Activated CD4-positive, CD25-positive, alpha-beta regulatory T cell treated with anti-CD3 and anti-CD28 coated beads, Interleukin-2, amount 50 U/mL, for 24 hours (primary cell): Measurements from ENCODE around the gene ABCA4.

ENCODE experiments used
- ATAC-seq, 2 donors: fragments of 150-1000 bp; cut with Tn5 transposase; one replicate each; pipeline ENCODE4 v1.10.0; 2021; ENCODE audit warnings: mild to moderate bottlenecking in 1 of 2, moderate library complexity in 1 of 2

ABCA4 gene

DNA sequence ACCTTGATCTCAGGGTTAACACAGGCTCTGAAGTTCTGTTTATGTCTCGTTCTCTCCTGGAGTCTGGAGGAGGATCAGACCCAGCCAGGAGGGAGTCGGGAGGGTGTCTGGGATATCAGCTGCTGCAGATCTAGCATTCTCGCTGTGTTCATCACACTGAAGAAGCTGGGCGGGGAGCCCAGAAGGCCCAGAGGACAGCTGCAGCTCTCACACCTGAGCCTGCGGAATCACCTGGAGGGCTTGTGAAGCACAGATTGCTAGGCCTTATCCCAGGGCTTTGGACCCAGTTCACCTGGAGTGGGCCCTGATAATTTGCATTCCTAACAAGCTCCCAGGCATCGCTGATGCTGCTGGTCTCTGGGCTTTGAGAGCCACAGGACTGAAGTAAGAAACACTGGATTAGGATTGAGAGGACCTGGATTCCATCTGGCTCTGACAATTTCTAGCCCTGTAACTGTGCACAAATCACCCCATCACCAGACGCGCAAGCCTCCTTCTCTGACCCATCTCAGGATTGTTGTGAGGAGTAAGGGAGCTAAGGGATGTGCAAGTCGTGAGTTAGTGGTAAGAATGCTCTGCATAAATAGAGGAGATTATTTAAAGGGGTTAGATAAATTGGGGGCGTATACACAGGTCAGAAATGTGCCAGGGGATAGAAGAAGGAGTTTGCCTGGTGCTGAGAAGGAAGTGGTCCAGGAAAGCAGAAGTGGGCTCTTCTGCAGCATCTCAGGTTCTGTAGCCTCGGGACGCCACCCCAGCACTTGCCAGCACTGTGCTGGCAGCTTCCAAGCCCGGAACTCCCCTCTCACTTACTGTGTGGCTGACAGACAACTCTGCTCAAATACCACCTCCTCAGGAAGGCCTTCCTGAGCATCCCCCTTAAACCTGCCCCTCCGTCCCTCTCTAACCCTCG lies 19.1 kb downstream of the ABCA4 start:
- ATAC-seq: no peak

DNA sequence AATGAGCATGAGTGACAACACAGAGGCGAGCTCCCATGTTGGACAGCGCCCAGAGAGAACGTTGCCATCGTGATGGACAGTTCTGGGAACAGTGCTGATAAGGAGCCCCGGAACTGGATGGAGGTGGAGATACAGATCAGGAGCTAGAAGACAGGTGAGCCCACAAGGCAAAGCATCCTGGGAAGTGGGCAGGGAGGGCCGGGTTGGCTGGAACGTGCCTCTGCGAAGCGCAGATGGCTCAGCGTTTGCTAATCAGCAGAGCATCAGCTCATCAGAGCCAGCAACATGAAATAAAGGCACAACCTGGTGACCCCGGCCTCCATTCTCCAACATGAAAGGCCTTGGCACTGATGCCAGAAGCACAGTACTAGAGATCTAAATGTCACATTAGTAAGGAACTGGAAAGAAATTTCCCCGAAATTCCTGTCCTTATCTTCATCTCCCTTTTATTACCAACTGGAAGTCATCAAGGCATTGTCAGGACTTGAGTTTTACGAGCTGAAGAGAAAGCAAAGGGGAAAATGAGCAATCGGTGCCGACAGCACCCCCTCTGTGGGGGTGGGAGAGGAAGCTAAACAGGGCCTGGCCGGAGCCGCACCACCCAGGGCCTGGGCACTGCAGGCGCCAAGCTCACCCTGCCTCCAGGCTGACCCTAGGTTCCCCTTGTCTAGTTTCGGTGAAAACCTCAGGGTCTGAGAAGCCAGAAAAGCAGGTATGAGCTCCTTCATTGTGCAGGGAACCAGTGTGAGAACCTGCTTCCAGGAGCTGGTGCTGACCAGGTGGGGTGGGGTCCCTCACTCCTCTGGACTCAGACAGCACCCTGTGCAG lies 19.9 kb downstream of the ABCA4 start:
- ATAC-seq: no peak

DNA sequence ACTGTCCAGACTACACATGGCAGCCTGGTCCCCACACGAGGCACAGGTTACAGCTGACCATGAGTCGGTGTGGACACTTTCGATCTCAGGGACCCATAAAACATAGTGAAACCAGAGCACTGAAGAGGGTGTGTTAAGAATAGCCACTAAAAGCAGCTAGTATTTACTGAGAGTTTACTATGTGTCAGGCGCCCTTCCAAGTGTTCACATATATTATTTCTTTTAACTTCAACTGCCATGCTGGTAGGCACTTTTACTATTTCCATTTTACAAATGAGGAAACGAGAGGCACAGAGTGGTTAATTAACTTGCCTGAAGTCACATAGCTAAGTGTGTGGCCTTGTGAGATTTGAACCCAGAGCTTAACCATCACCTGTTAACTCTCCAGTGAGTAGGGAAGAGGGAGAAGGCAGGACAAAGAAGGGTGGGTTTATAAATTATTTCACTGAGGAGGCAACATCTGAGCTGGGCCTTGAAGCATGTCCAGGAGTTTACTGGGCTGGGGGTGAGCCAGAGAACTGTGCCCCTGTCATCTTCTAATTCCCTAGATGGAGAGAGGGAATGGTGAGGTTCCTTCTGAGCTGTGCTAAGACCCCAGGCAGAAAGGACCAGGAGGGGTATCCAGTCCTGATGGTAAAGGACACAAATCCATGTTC lies 20.7 kb downstream of the ABCA4 start:
- no peak for ATAC-seq

DNA sequence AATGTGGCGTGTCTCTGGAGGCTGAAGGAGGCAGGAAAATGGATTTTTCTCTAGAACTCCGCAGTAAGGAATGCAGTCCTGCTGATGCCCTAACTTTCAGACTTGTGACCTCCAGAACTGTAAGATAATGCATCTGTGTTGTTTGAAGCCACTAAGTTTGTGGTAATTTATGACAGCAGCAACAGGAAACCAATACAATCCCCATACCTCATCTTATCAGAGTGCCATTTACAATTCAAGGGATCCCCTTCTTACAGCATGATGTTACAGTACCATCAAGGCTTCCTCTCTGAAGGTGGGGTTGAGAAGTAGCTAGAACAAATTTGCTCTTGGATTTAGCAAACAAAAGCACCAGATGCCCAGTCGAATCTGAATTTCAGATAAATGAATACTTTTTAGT lies 21.6 kb downstream of the ABCA4 start:
- ATAC-seq: no peak

DNA sequence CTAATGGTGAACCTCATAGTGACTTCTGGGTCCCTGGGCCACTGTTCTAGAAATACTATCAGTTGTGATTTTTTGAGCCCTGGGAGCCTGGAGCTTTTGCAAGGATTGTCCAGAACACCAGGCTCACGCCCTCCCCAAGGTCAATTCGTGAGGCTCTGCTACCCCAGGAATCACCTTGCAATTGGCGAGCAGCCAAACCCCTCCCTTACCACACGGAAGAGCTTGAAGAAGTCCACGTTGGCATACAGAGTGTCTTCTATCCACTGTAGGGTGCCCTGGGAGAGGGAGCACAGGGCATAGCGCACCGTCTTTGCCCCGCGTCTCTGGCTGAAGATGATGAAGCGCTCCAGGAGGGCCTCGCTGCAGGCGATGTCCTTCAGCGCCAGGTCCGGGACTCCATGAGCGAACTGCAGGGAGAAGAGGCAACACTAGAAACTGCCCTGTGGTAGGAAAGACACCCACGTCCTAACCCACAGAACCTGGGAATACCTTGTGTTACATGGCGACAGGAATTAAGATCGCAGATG lies 22.3 kb downstream of the ABCA4 start:
- no peak for ATAC-seq

DNA sequence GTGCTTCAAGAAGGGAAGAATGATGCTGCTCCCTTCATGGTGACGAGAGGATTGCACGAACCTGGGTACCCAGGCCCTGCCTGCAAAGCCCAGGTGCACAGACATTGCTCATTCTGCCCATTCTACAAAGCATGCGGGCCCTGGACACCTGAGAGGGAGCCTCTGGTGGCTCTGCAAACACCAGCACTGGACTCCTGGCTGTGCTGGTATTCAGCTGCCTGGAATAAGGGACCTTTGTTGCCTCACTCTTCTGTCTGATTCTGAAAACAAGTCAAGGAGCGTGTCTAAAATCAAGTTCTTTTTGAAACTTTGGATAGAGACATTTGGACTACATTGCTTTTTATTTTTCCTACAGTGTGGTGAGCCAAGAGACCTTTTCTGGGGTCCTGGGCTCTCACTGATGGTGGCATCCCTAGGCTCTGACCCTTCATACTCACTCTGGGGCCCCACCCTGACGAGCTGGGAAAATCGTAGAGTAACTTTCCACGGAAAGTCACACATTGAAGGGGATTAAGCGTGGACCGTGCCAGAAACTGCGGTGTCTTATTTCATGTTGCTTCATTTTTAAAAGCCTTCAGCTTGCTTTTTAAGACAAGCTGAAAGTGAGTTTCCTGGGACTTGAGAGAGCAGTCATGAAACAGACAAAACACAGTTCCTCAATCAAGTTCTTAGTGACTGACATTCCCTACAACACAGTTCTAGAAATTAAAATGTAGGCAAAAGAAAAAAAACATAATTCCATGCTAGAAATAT lies 24.0 kb downstream of the ABCA4 start:
- ATAC-seq: no peak

DNA sequence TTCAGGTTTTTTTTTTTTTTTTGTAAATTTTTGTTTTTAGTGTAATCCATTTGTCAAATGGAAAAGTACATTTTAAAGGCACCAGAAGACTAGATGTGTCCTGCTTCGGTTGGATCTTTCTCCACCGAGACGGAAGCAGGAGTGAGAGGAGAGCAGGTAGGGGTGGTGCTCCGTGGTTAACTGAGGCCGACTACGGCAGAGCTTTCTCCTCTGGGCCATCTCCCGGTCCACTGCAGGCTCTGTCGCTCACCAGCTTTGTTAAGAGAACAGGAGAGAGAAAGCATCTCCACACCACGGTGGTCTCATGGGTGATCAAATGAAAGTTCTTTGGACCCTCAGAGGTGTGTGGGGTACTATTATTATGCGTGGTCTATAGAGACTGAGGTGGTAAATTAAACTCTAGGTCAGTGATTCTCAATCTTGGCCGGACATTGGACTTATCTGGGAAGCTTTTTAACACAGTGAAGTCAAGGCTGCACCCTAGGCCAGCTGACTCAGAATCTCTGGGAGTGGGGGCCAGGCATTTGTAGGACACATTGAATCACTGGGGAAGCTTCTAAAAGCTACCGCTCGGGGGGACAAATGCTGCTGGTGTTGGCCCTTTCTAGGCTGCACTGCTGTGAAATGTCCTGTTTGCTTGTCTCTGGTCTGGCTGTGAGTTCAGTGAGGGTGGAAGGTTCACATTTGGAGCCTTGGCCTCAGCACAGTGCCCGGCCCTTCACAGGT lies 25.0 kb downstream of the ABCA4 start:
- no peak for ATAC-seq

DNA sequence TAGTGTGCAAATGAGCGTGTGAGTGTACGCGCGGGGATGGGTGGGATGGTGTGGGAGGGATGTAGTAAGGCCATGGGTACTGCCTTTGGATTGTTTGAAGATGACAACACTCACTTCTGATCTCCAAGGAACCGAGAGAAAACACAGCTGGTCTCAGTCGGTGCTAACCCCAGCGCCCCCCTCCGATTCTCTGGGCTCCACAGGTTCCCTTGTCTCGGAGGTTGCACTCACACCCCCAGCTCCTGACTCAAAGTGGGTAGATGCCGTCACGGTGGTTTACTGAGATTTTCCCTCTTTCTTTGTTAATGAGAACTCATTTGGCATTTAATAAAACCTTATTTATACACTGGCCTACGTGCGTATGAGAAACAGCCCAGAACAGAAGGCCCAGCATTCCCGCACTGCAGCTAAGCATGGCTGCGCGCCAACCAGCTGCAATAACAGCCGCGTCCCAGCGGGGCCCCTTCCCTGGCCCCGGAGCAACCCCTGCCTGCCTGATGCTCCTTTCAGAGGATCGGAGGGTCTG lies 25.8 kb downstream of the ABCA4 start:
- ATAC-seq: no peak

DNA sequence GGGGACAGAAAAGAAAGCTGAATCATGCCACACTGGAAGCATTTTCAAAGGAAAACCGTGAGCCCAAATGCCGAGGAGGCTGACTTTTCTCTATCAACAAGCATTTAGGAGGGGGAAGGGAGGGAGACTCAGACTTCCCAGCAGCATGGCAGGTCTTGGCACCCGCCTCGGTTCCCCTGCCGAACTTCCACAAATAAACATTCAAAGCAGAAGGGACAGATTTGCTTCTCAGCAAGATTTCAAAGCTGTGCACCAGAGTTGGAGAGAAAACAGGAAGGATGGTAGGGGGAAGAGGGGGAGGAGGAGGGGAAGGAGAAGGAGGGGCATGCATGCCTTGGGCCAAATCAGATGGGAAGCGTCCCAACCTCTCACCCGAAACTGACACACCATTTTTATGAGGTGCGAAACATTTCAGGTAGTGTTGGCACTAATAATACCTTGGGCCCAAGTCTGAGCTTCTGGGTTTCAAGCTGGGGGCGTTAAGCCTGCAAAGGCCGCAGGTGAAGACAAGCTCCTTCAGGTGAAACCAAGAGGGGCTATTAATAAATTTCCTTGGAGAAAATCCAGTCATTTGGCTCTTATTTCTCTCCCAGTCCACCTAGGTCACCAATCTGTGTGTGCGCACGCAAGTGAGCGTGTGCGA lies 26.4 kb downstream of the ABCA4 start:
- ATAC-seq: no peak

DNA sequence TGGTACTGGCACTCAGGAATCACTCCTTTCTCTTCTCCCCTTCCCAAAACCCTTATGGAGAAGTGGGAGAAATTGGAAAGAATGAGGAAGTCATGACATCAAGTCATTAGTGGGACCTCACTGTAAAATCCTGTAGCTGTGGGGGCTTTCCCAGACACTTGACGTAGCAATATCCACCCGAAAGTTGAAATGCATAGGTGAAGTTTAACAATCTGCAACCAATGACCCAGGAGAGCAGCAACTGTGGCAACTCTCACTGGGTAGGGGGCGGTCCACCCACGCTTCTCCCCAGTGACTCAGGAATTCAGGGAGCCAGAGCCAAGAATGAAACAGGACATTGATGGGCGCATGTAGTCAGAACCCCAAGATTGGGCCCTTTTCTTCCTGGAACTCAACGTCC lies 27.0 kb downstream of the ABCA4 start:
- ATAC-seq: no peak

DNA sequence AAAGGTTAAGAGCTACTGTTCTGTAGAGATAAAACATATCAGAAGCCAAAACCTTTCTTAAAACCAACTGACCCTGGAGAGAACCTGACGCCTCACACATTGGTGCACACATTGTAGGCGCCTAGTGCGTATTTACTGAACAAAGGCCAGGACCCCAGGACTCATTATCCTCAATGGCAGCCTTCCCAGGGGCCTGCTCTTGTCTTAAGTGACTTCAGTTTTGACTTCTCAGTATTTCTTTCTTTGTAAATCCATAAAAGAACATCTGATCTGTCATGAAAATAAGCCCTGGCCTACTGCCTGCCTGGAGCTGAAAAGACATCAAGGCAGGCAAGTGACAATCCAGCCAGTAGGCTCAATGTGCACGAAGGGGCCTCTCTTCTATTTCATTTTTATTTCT lies 27.6 kb downstream of the ABCA4 start:
- no peak for ATAC-seq

DNA sequence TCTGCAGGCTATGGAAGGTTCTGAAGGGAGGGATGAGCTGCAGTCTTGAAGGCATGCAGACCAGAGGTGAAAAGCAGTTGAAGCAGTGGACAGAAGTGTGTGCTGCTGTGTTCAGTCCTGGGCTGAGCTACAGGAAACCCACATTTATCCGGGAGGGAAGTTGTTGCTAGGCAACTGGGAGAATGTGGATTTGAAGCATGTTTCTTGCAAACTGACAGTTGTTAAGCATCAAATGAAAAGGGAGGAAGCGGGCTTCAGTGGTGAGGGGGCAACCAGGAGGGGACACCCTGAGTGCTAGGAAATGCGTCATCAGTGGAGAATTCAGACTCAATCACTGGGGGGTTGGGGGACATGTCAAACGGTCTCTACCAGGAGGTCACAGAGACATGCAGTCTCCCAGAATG lies 28.7 kb downstream of the ABCA4 start:
- ATAC-seq: no peak

DNA sequence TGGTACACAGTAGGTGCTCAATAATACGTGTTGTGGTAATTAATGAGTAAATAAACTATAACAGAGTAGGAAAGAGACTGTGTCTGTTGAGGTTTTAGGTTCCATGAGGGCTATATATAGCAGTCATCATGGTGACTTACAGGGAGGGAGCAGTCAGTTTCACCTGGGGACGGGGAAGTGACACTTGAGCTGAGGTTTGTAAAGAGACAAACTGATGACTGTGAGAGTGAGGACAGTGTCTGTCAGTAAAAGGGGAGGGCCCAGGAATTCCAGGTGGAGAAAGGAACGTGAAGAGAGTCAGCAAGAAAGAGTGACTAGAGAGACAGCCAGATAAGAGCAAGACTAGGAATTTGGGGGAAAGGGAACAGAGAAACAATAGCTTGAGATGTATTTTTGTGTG lies 30.2 kb downstream of the ABCA4 start:
- ATAC-seq: no peak

DNA sequence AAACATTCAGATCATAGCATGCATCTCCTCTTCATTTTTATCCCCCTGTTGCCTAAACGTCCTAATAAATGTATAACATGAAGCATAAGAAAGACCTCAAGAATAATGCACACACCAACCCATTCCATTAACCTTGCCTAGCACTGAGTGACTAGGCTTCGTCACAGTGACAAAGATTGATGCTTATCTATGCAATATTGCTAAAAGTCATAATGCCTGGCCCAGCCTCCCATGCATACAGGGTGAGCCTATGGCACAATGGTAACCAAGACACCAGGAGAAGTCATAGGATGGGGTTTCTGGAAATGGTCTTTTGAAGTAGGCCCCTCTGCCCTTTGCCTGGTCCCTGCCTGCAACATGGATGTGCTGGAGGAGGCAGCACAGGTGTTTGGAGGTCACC lies 33.8 kb downstream of the ABCA4 start:
- no peak for ATAC-seq

DNA sequence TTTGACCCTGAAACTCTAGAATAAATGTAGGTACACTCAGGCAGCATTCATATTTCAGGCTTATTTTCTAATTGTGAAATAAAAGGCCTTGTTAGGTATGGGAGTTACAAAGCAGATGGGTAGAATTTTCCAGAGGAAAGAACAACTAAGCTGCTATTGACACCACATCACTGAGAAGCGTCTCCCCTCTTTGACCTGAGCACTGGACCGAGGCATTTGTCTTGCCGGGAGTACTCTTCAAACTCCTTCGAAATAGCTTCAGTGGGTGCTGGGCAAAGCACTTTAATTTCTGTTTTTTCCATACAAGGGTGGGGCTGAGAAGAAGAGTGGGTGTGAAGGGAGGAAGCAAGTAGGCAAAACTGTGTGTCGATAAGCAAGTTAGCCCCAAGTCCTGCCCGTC lies 36.4 kb downstream of the ABCA4 start:
- ATAC-seq: no peak

DNA sequence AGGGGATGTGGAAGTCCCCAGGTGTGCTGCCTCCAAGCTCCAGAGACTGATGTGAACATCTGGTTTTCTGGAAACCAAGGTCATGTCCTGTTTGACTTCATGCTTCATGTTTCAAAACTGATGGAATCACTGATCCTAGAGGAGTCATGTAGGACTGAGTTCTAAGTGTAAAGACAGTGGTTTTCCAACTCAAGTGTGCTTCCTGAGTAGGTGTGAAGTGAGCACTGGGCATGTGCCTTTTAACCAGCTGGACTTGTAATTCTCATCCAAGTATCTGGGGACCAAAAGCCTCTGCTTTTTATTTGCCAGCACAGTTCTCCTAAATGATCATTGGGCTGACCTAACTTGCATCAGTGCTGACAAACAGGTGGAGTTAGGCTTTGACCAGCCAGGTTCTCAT lies 36.9 kb downstream of the ABCA4 start:
- ATAC-seq: no peak

DNA sequence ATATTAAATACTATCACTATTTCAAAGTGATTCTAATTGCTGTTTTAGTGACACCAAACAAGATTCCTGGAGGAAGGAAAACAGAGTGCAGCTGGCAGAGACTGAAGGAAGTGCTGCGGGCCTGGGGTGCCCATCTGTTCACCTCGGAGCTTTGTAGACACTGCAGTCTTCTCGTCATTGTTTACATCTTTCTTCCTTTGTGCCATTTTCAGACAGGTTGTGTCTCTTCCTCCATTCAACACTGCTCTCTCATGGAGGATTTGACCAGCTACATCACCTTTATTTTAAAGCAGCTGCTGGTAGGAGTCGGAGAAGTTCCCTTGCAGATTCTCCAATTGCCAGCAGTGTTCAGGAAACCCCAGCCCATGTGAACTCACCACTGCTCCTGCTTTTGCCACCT lies 37.3 kb downstream of the ABCA4 start:
- ATAC-seq: no peak

DNA sequence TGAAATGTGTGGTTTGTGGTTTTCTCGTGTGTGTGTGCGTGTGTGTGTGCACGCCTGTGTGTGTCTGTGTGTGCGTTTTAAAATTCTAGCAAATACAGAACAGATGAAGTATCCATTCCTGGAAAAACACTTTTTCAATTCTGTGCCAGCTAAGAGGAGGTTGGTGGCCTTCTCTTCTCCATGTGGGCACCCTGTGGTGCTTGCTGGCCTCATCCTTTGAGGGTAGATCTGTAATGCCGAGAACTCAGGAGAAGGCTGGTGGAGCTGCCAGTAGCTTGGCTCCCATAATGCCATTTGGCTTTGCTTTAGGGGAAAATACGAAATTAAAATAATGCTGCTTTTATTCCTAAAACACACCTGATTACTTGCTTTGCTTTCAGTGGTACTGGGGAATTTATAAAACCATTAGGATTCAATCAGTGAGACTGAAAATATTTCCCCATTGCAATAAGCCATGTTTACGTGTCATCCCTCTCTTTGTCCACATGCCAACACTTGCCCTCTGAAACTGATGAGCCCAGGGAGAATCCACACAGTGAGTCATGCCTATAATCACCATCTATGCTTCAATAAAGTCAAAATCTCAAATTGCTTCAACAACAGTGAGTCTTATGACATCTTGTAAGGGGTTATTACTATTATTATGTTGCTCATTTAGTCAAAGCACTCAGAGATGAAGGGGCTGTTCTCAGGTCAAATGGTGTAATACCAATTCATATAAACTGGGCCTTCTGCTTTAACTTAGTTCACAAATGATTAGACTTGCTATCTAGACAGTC lies 39.2 kb downstream of the ABCA4 start:
- ATAC-seq: no peak

DNA sequence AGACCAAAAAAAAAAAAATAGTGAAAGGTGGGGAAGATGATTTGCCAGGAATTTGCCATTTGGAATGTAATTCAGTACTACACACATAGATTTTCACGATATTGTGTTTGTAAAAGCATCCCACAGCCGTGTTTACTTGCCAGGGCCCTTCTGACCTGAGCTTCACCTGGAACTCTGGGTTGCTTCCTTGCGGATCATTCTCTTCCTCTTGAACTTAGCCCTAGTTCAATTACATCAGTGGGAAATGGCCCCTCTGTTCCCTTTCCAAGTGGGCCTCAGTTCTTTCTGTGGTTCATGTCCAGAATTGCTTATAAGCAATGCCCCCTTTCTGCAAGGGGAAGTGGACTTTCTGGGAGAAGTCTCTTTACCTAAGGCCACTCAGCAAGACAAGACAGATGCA lies 41.0 kb downstream of the ABCA4 start:
- ATAC-seq: no peak
